ENCODE data around the gene PTGES.

The PTGES gene

GRCh38 chr9:129717991-129718390 lies 34.9 kb downstream of the PTGES start:
- no peak for DNase-seq (ENCODE audit: low spot score)

- no peak for DNase-seq (ENCODE audit: low spot score)
Measured at GRCh38 chr9:129716091-129716490, 36.8 kb downstream of the PTGES start.

GRCh38 chr9:129714511-129715061 lies 38.3 kb downstream of the PTGES start:
- DNase-seq (ENCODE audit: low spot score), result no peak

- no peak for DNase-seq (ENCODE audit: low spot score)
Measured at GRCh38 chr9:129713402-129713679, 39.5 kb downstream of the PTGES start.

GRCh38 chr9:129712634-129713401 lies 40.0 kb downstream of the PTGES start:
- no peak for DNase-seq (ENCODE audit: low spot score)

- DNase-seq (ENCODE audit: low spot score), result no peak
Measured at GRCh38 chr9:129710169-129710453, 42.7 kb downstream of the PTGES start.

- DNase-seq (ENCODE audit: low spot score), result no peak
Measured at GRCh38 chr9:129709438-129710168, 43.2 kb downstream of the PTGES start.

- DNase-seq (ENCODE audit: low spot score), result no peak
Measured at GRCh38 chr9:129708793-129709192, 44.0 kb downstream of the PTGES start.

GRCh38 chr9:129704807-129705206 lies 48.0 kb downstream of the PTGES start:
- DNase-seq (ENCODE audit: low spot score), result no peak

- DNase-seq (ENCODE audit: low spot score), result no peak
Measured at GRCh38 chr9:129703667-129704355, 49.0 kb downstream of the PTGES start.

- no peak for DNase-seq (ENCODE audit: low spot score)
Measured at GRCh38 chr9:129702589-129703520, 50.0 kb downstream of the PTGES start.

- DNase-seq (ENCODE audit: low spot score), result no peak
Measured at GRCh38 chr9:129701549-129701948, 51.3 kb downstream of the PTGES start.

GRCh38 chr9:129701054-129701453 lies 51.8 kb downstream of the PTGES start:
- no peak for DNase-seq (ENCODE audit: low spot score)

- DNase-seq (ENCODE audit: low spot score), result peak; percentile 49
Measured at GRCh38 chr9:129698254-129698757, 54.5 kb downstream of the PTGES start.

GRCh38 chr9:129697656-129698253 lies 55.1 kb downstream of the PTGES start:
- DNase-seq (ENCODE audit: low spot score), result peak; percentile 54

GRCh38 chr9:129696944-129697655 lies 55.7 kb downstream of the PTGES start:
- peak; percentile 94 for DNase-seq (ENCODE audit: low spot score)

GRCh38 chr9:129695870-129696269 lies 57.0 kb downstream of the PTGES start:
- no peak for DNase-seq (ENCODE audit: low spot score)

GRCh38 chr9:129694243-129694646 lies 58.6 kb downstream of the PTGES start:
- no peak for DNase-seq (ENCODE audit: low spot score)

- DNase-seq (ENCODE audit: low spot score), result no peak
Measured at GRCh38 chr9:129693741-129694140, 59.1 kb downstream of the PTGES start.

- no peak for DNase-seq (ENCODE audit: low spot score)
Measured at GRCh38 chr9:129692534-129692933, 60.3 kb downstream of the PTGES start.
